Measurements from ENCODE around the gene ANKDD1B.
A peak's percentile ranks its signal among the peaks of the same experiment; 100 is the strongest.

ANKDD1B gene

GRCh38 chr5:75668445-75668844 is 57.2 kb downstream of the ANKDD1B start:
- no peaks in the 10 kb centered on the region for H3K9me3 ChIP-seq
- intact Hi-C loops (cut with DNase I; ENCODE audit: low total_unique reads): no loop called here
- no peak overlapping the region for H3K27ac ChIP-seq
- H3K36me3 ChIP-seq: peaks cover 0 to 14% (median 0%) of the 10 kb centered on the region in 3 donors
- peaks cover 0 to 2% (median 0%) of the 10 kb centered on the region in 4 donors for H3K4me1 ChIP-seq
- DNase-seq: no peak
- no peak overlapping the region for H3K4me3 ChIP-seq
- no peak for TF ChIP-seq CTCF (IDR thresholded peaks at IDR 0.05)
- no peaks in the 10 kb centered on the region for H3K27me3 ChIP-seq

GRCh38 chr5:75668977-75669689 is 57.9 kb downstream of the ANKDD1B start:
- H3K9me3 ChIP-seq: no peaks in the 10 kb centered on the region
- H3K4me3 ChIP-seq: no peak overlapping the region
- intact Hi-C loops (cut with DNase I; ENCODE audit: low total_unique reads): no loop called here
- no peak overlapping the region for H3K27ac ChIP-seq
- H3K27me3 ChIP-seq: no peaks in the 10 kb centered on the region
- peaks cover 0 to 17% (median 0%) of the 10 kb centered on the region in 3 donors for H3K36me3 ChIP-seq
- peaks cover 0 to 2% (median 0%) of the 10 kb centered on the region in 4 donors for H3K4me1 ChIP-seq
- peak in 1 of 2 donors; percentile 33 for DNase-seq
- TF ChIP-seq CTCF (IDR thresholded peaks at IDR 0.05): no peak

GRCh38 chr5:75670577-75670976 is 59.3 kb downstream of the ANKDD1B start:
- no peak overlapping the region for H3K27ac ChIP-seq
- H3K4me3 ChIP-seq: no peak overlapping the region
- no peak for TF ChIP-seq CTCF (IDR thresholded peaks at IDR 0.05)
- peaks cover 0 to 29% (median 7%) of the 10 kb centered on the region in 3 donors for H3K36me3 ChIP-seq
- H3K9me3 ChIP-seq: no peaks in the 10 kb centered on the region
- peaks cover 0 to 2% (median 0%) of the 10 kb centered on the region in 4 donors for H3K4me1 ChIP-seq
- DNase-seq: no peak
- no peaks in the 10 kb centered on the region for H3K27me3 ChIP-seq
- intact Hi-C loops (cut with DNase I; ENCODE audit: low total_unique reads): no loop called here

DNA sequence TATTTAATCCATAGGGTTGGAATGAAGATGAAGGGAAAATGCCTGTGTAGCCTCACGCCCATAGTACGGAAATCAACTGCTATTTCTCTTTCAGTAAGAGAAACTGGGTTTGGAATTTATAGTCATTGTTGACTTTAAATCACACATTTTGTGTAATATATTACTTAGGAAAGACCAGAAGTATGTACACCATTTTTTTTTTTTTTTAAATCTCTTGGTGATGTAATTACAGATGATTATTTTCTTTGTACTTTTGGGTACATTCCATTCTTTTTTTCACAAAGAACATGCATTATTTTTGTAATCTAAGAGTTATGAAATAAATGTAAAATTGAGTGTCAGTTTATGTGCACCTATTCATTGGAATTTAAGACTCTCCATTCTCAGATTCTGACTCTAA is 60.3 kb downstream of the ANKDD1B start:
- intact Hi-C loops (cut with DNase I; ENCODE audit: low total_unique reads): no loop called here
- Histone ChIP-seq H3K27ac (no peak overlapping the region), H3K9me3 (no peaks in the 10 kb centered on the region), H3K36me3 (peaks cover 0 to 38% (median 7%) of the 10 kb centered on the region in 3 donors), H3K27me3 (no peaks in the 10 kb centered on the region), H3K4me3 (no peak overlapping the region), H3K4me1 (peaks cover 0 to 2% (median 0%) of the 10 kb centered on the region in 4 donors)
- no peak for TF ChIP-seq CTCF (IDR thresholded peaks at IDR 0.05)
- no peak for DNase-seq

- no peak for DNase-seq
- Histone ChIP-seq H3K27me3 (no peaks in the 10 kb centered on the region), H3K27ac (no peak overlapping the region), H3K4me3 (no peak overlapping the region), H3K9me3 (no peaks in the 10 kb centered on the region), H3K36me3 (peaks cover 0 to 38% (median 7%) of the 10 kb centered on the region in 3 donors), H3K4me1 (peaks cover 0 to 2% (median 0%) of the 10 kb centered on the region in 4 donors)
- intact Hi-C loops (cut with DNase I; ENCODE audit: low total_unique reads): no loop called here
- TF ChIP-seq CTCF (IDR thresholded peaks at IDR 0.05): no peak
Measured at GRCh38 chr5:75672616-75673015, 61.4 kb downstream of the ANKDD1B start.
